Nasal cavity respiratory epithelium epithelial cell of viscerocranial mucosa (primary cell): ENCODE results near the gene ZNF438. TPM values are rescaled to one million over a fixed set of nuclear protein-coding genes. Genes with fewer than 3 reads are reported as not detected.

Experiments
- total RNA-seq: library from RNA; depleted of rRNA; stranded (reverse); fragments of >200 nt; gene quantifications from 2 replicates; pipeline ENCODE4 v1.2.3, GENCODE V29; 2014

Gene ZNF438, protein sequence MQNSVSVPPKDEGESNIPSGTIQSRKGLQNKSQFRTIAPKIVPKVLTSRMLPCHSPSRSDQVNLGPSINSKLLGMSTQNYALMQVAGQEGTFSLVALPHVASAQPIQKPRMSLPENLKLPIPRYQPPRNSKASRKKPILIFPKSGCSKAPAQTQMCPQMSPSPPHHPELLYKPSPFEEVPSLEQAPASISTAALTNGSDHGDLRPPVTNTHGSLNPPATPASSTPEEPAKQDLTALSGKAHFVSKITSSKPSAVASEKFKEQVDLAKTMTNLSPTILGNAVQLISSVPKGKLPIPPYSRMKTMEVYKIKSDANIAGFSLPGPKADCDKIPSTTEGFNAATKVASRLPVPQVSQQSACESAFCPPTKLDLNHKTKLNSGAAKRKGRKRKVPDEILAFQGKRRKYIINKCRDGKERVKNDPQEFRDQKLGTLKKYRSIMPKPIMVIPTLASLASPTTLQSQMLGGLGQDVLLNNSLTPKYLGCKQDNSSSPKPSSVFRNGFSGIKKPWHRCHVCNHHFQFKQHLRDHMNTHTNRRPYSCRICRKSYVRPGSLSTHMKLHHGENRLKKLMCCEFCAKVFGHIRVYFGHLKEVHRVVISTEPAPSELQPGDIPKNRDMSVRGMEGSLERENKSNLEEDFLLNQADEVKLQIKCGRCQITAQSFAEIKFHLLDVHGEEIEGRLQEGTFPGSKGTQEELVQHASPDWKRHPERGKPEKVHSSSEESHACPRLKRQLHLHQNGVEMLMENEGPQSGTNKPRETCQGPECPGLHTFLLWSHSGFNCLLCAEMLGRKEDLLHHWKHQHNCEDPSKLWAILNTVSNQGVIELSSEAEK
- total RNA-seq: 1.0 and 2.6 TPM in 2 replicates

DNA sequence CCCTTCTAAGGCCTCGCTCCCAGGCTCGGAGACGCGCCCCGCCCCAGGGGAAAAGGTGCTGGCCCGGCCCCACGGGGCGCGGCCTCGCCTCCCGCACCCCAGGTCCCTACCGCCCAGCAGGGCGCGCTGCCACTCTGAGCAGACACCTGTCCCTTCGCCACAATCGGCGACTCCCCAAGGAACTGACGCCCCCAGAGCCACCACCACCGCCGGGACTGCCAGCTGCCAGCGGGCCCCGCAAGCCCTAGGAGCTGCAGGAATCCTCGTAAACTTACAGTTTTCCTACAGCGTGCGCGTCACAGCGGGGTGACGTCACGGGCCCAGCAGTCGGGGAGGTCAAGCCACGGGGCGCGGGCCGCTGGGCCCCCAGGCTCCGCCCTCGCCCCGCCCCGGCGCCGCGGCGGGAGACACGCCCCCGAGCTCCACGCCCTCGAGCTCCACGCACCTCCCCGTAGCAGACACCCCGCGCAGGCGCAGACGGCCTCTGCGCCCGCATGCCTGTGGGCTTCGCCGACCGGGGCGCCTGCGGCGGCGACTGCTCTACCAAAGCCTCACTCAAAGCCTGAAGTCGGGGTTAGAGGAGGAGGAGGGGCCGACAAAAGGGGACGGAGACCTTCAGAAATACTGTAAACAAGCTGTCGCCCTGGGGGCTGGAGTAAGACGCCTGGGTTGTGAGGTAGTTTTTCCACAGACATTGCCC is at the start of gene ZNF438:
TSS of gene ZNF438 (minus strand) at position 308 of the 700 bp plus-strand sequence. CDS start 154,831 bp downstream, outside the sequence.

